NCI-H345 (cell line): ENCODE results near the gene PIK3R1.
"Not testable (repeated sequence)": the region's sequence is repeated elsewhere in the genome, so short reads cannot be mapped to it uniquely, and the experiment has no call there.

Experiments
- DNase-seq: peaks from one replicate; lab custom pipeline; 2025; lab: John Stamatoyannopoulos, UW

The PIK3R1 gene

GRCh38 chr5:68193481-68194036 is 22.0 kb upstream of the PIK3R1 start:
- no peak for DNase-seq

DNA sequence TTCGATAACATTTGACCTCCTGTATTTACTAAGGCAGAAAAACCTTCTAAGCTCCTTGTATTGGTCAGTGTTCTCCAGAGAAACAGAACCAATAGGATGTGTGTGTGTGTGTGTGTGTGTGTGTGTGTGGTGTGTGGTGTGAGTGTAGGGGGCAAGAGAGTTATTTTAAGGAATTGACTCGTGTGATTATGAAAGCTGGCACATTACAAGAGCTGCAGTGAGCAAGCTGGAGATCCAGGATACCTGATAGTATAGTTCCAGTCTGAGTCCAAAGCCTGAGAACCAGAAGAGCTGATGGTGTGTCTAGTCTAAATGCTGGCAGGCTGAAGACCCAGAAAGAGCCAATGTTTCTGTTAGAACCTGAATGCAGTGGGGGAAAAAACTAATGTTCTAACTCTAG is 21.2 kb upstream of the PIK3R1 start:
- DNase-seq, result no peak

GRCh38 chr5:68195137-68195536 is 20.4 kb upstream of the PIK3R1 start:
- DNase-seq, result no peak

GRCh38 chr5:68196876-68197275 is 18.7 kb upstream of the PIK3R1 start:
- DNase-seq, result no peak

DNA sequence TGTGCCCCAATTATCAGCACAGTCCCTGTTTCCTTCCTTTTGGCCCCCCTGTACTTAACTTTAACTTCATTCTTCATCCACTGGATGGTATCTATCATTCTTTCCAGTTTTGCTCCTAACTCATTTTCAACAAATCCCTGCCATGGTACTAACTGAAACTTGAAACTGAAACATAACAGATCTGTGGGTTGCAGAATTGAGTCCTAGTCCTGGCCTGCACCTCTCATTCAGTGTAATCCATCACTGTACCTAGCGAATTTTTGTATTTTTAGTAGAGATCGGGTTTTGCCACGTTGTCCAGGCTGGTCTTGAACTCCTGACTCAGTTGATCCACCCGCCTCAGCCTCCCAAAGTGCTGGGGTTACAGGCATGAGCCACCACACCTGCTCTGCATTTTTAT is 15.3 kb upstream of the PIK3R1 start:
- no peak for DNase-seq

GRCh38 chr5:68210654-68211053 is 4.9 kb upstream of the PIK3R1 start:
- not testable (repeated sequence) for DNase-seq

DNA sequence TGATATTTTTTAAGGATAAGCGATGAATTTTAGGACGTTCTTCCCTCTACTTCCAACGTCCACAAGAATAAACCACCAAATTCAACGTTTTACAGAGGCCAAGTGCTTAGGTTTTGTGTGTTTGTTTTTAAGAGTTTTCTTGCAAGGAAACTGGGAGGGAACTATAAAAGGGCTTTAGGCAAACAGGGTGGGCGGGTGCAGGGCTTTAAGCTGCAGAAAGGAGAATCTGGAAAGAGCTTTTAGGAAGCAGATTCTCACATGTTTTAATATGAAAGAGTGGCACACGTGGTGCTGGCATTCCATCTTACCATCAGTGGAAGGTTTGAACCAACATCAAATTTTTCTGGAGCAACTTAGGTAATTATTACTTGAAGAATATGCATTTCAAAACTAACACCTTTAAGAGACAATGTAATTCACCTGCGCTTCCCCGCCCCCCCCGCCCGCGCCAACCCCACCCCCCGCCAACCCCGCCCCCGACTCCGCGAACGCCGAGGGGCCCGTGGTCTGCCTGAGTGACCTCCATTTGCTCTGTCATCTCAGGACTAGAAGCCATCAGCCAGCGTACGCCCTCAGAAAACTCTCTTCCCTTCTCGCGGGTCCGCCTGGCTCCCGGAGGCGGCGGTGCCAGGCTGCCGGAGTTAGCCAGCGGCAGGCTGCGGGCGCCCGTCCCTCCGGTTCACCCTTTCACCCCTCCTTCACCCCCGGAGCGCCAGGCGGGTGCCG is 911 bp upstream of the PIK3R1 start:
- no peak for DNase-seq

DNA sequence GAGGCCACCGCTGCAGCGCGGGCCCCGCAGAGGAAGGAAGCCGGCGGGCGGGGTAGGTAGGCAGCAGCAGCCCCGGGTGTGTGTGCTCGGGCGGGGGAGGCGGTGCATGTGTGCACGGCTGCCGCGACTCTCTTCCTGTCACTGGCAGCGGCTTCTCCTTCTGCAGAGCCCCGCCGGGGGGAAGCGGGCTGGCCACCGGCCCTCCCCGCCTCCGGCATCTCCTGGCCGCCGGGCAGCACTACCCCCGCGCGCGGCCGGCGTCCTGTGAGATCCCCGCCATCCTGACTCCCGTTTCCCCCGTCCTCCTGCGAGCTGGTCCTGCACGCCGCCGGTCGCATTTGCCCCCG is 315 bp downstream of the PIK3R1 start:
- DNase-seq, result no peak

DNA sequence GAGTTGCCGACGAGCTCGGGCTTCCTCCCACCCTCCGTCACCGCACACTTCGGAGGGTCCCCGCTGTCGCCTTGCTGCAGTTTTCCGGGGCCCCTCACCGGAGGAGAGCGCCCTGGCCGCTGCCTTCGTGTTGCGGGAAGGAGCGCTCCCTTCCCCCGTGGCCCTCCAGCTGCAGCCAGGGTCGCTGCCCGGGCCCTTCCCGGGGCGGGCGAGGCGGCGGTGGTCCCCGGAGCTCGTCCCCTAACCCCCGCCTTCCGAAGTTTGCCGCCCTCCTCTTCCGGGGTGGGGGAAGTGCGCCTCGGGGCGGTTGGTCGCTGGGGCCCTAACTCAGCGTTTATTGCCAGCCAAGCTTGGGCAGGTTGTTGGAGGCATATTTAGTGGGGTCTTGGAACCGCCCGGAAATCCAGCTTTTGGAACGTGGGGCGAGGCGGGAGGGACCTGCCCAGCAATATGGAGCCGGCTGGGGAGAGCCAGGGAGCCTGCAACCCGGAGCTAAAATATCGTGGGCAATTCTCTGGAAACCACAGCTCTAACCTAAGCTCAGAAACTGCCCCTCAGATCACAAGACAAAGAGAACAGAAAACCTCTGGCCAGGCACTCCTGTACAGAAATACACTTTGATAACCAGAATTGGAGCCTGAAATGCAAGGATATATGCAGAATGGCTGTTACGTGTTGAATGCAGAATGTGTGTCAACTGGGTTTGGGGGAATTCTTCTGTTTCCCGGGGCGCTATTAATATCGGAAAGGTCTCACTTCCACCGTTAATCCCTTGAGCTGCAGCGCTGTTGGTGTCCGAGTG is 890 bp downstream of the PIK3R1 start:
- DNase-seq, result peak; percentile 51

- DNase-seq, result no peak
Measured at GRCh38 chr5:68217047-68217355, 1.4 kb downstream of the PIK3R1 start.

GRCh38 chr5:68217528-68217927 is 2.0 kb downstream of the PIK3R1 start:
- DNase-seq, result no peak

DNA sequence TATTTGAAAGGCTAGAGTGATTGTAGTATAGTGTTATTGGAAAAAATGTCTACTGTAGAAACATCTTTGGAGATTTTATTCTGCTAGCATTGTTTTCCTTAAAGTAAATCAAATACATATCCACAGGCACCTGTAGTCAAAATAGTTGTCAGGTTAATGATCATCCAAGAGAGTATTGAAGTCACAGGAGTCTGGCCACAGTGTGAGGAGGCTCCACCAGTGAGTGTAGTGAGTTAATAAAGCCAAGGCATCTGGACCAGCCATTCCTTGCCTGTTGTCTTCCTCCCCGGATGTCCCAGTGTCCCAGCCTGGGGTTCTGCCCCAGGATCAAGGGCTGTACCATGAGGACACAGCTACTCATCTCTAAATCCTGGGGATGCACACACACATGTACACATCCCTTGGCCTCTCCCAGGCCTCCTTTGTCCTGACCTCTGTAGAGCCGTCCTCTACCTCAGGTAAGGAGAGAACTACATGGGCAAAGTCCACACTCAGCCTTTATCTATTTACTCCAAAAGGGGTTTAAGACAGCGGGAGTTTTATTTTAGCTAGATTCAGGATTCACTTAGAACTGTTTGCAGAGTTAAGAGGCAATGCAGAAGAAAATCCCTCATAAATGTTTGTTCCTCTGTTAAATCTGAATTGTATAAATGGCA is 3.7 kb downstream of the PIK3R1 start:
- no peak for DNase-seq

- no peak for DNase-seq
Measured at GRCh38 chr5:68220260-68220659, 4.7 kb downstream of the PIK3R1 start.

DNA sequence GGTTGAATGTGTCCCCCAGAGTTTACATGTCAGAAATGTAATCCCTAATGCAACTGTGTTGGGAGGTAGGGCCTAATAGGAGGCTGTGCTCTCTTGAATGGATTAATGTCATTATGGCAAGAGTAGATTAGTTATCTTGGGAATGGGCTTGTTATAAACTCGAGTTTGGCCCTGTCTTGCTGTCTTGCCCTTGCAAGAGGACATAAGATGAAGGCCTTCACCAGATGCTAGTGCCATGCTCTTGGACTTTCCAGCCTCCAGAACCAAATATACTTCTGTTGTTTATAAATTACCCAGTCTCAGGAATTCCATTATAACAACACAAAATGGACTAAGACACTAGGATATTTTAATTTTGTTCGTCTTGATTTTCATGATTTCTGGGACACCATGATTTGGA is 5.4 kb downstream of the PIK3R1 start:
- no peak for DNase-seq

DNA sequence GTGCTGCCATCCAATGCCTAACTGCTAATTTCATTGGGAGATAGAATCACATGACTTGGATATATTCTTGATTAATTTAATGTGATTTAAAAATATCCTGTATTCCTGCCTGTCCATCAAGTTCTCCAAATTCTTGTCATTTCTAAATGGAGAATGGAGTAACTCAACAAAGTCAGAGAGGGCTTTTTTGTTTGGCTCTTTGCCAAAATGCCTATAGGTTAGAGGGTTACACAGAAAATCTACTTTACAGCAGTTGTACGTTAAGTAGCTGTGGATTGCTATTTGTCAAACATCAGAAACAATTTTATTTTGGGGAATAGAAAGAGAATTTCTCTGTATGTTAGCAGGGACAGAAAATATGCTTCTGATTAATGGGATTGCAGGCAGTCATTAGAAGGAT is 5.9 kb downstream of the PIK3R1 start:
- DNase-seq, result no peak

DNA sequence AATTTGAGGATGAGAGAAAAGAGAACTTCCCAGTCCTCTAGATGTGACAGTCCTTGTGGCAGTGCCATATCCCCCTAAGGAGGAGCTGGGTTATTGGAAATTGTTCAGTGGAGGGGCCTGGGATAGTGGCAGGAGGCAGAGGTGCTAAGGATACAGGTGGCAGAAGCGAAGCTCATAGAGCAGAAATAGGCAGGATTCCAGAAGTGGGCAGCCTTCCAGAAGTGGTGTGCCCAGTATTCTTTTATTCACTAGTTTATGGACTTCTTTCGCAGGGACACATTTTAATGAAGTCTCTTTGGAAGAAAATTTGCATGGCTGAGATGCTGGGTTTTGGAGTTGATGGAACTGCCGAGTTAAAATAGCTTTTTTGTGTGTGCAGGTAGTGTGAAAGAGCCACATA is 6.8 kb downstream of the PIK3R1 start:
- DNase-seq, result no peak

DNA sequence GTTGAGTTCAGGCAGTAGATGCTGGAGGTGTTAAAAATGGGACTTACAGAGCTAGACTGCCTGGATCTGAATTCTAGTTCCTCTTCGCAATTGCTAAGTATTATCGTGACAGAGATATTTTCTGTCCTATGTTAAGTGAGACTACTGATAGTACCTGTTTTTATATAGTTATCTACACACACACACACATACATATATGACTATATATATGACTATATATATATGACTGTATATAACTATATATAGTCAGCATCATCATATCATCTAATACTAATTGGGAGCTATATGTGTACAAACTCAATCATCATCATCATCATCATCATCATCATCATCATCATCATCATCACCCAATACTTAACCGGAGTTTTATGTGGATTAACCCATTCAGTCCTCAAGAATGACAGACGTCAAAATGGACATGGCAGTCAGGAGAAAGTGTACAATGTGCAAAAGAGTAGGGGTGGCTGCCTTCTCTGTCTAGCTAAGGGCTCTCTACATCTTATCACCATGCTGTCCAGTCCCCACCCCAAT is 7.3 kb downstream of the PIK3R1 start:
- DNase-seq, result no peak

- no peak for DNase-seq
Measured at GRCh38 chr5:68223904-68224303, 8.3 kb downstream of the PIK3R1 start.

- no peak for DNase-seq
Measured at GRCh38 chr5:68224509-68225187, 9.1 kb downstream of the PIK3R1 start.

- peak; percentile 23 for DNase-seq
Measured at GRCh38 chr5:68225188-68225910, 9.8 kb downstream of the PIK3R1 start.

DNA sequence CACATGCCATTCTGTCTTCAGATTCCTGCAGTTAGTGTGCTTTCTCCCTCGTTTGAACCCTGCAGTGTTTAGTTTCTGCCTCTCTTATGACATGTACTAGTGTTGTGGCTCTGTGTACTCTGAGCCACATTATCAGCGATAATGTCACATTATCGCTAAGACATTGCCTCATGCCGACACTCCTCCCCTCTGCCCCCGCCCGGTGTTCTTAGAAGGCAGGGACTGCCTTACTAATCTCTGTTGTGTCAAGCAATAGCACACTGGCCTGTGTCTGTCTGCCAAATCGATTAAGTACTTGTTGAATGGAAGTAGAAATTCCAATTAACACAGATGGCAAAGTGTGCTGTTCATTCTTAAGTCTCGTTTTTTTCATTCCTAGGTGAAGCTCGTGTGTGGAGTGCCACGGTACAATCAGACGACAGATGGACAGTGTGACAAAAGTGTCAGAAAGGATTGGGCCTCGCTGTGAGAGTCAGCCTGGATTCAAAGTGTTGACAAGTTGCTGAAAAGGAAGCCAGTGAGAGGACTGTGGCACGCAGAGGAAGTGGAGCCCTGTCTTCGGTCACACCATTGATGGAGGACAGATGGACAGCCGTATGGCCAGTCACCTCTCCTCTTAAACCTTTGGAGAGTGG is 10.5 kb downstream of the PIK3R1 start:
- DNase-seq, result no peak
